NCI-H2029 (cell line): ENCODE results near the gene ARHGEF35.
"Not testable (repeated sequence)": the region's sequence is repeated elsewhere in the genome, so short reads cannot be mapped to it uniquely, and the experiment has no call there.

Experiments used
- DNase-seq: peaks from one replicate; lab custom pipeline; 2025; lab: John Stamatoyannopoulos, UW

Gene ARHGEF35

GRCh38 chr7:144178380-144179164 is 17.1 kb downstream of the ARHGEF35 start:
- not testable (repeated sequence) for DNase-seq

- DNase-seq: no peak
Measured at GRCh38 chr7:144174613-144175012, 21.0 kb downstream of the ARHGEF35 start.

DNA sequence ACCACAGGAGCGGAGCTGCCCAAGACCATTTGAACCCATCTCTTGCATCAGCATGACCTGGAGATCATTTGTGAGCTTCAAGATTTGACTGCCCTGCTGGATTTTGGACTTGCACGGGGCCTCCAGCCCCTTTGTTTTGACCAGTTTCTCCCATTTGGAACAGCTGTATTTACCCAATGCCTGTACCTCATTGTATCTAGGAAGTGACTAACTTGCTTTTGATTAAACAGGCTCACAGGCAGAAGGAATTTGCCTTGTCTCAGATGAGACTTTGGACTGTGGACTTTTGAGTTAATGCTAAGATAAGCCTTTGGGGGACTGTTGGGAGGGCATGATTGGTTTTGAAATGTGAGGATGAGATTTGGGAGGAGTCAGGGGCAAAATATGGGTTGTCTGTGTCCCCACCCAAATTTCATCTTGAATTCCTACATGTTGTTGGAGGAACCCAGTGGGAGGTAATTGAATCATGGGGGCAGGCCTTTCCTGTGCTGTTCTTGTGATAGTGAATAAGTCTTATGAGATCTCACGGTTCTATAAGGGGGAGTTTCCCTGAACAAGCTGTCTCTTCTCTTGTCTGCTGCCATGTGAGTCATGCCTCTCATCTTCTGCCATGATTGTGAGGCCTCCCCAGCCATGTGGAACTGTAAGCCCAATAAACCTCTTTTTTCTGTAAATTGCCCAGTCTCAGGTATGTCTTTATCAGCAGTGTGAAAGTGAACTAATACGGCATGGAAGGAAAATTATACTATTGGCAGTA is 23.9 kb downstream of the ARHGEF35 start:
- DNase-seq: not testable (repeated sequence)

- DNase-seq: no peak
Measured at GRCh38 chr7:144164784-144165183, 30.8 kb downstream of the ARHGEF35 start.

DNA sequence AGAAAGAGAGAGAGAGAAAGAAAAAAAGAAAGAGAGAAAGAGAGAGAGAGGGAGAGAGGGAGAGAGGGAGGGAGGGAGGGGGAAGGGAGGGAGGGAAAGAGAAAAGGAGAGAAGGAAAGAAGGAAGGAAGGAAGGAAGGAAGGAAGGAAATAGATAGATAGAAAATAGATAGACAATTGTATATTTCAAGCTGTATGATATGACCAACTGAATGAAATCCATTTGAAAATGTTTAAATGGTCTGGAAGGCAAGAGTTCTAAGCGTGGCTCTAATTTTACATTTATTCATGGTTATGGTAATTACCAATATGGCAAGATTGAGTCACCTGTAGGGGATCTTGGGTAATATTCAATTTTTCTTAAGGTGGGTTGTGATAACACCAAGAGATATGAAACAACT is 36.8 kb downstream of the ARHGEF35 start:
- DNase-seq: no peak

DNA sequence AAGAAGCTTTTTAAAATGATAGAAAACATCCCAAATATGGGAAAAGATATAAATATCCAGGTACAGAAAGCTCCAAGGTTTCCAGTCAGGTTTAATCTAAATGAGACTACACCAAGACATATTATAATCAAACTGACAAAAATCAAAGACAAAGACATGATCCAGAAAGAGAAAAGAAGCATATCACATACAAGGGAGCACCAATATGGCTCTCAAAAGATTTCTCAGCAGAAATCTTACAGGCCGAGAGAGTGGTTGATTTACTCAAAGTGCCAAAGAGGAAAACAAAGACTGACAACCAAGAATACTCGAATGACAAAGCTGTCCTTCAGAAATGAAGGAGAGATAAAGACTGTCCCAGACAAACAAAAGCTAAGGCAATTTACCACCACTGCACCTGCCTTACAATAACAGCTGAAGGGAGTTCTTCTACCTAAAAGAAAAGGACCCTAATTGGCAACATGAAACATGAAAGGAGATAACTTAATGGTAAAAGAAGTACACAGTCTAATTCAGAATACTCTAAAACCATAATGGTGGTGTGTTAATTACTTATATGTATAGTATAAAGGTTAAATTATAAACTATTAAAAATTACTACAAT is 47.3 kb downstream of the ARHGEF35 start:
- DNase-seq: no peak

DNA sequence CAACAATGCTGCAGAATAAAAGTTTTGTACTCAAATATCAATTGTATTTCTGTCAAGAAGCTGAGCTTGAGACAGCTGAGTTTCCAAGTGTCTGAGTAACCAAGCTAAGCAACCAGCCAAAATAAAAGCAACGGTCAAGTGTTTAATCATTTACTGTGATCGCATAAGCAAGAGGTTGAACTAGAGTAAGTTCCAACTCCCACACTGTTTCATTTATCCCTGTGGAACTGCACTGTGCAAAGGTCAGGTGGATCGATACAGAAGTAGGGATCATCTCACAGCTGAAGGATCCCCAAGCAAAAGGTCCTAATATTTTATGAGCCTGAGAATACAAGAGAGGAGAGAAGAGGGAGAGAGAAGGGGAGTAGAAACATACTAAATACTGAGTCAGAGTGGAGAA is 51.2 kb downstream of the ARHGEF35 start:
- DNase-seq: no peak

DNA sequence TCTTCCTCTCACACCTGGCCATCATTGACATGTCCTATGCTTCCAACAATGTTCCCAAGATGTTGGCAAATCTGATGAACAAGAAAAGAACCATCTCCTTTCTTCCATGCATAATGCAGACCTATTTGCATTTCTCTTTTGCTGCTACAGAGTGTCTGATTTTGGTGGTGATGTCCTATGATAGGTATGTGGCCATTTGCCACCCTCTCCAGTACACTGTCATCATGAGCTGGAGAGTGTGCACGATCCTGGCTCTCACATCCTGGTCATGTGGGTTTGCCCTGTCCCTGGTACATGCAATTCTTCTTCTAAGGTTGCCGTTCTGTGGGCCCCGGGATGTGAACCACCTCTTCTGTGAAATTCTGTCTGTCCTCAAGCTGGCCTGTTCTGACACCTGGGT is 53.4 kb downstream of the ARHGEF35 start:
- DNase-seq: no peak

- no peak for DNase-seq
Measured at GRCh38 chr7:144137501-144137900, 58.1 kb downstream of the ARHGEF35 start.
